ENCODE measurements around the gene ZNF358.

The ZNF358 gene

DNA sequence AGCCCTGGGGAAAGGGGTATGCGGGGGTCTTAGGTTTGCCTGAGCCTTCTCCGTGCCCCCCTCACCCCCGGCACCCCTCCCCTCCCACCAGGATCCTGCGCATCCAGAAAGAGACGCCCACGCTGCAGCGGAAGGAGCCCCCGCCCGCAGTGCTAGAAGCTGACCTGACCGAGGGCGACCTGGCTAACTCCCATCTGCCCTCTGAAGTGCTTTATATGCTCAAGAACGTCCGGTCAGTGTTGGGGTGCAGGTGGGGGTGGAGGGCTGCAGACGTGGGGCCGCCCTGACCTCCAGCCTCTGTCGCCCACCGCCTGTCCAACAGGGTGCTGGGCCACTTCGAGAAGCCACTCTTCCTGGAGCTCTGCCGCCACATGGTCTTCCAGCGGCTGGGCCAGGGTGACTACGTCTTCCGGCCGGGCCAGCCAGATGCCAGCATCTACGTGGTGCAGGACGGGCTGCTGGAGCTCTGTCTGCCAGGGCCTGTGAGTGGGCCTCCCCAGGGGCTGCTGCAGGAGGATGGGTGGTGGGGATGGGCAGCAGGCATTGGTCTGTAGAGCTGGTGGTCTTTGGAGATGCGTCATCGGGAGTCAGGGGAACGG lies 24.0 kb downstream of the ZNF358 start:
- no peak for DNase-seq

DNA sequence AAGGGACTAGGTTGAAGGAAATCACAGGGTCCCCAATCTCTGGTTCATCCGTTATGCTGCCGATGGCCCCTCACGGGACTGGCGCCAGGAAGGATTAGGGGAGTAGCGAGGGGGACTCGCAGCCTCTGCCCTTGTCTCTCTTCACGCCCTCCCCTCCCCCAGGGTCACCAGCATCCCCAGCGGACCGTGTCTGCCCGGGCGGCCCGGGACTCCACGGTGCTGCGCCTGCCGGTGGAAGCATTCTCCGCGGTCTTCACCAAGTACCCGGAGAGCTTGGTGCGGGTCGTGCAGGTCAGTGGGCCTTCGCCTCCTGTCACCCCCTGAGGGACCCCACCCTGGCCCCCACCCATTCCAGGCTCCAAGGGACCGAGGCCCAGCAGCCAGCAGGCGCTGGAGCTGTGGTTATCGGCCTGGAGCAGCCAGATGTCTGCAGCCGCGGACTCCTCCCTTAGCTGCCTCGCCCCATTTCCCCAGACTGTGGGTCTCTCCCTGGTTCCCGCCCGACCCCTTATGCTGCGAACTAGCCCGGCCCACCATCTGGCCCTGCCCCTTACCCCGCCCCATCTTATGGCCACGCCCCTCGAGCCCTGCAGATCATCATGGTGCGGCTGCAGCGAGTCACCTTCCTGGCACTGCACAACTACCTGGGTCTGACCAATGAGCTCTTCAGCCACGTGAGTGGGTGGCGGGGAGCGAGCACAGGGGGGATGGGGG lies 25.0 kb downstream of the ZNF358 start:
- no peak for DNase-seq

- DNase-seq = no peak
Measured at GRCh38 chr19:7541475-7541824, 25.5 kb downstream of the ZNF358 start.

GRCh38 chr19:7541828-7542443 lies 26.0 kb downstream of the ZNF358 start:
- no peak for DNase-seq

- no peak for DNase-seq
Measured at GRCh38 chr19:7542556-7543348, 26.8 kb downstream of the ZNF358 start.

DNA sequence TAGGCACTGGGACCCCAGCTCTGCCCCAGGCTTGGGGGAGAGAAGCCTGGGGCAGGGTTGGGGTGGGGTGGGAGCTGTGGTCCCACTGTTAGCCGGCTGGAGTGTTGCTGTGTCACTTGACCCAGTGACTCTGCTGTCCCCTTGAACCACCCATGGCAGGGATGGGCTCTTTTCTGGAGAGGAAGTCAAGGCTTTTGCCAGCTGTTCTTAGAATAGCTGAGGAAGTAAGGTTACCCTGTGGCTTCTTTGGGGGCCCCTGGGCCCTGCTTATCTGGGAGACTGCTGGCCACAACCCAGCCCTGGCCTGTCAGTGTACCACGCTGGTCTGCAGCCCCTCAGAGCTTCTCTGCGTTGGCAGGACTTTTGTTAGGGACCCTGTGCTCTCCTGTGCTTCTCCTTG lies 28.7 kb downstream of the ZNF358 start:
- DNase-seq = no peak

GRCh38 chr19:7545300-7545699 lies 29.4 kb downstream of the ZNF358 start:
- no peak for DNase-seq

DNA sequence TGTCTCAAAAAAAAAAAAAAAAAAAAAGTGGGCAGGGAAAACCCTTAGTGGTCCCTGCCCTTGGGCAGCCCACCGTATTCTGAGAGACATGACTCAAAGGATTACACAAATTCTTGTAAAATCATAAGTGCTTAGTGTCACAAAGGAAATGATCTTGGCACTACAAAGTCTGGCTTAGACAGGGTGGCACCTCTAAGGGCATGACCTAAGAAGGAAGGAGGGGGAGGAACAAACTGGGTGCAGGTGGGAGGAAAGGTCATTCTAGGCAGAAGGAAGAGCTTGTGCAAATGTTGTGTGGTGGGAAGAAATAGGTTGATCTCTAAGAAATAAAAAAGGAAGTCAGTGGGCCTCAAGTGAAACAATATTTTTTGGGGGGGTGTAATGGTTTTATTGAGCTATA lies 30.0 kb downstream of the ZNF358 start:
- DNase-seq = no peak

- no peak for DNase-seq
Measured at GRCh38 chr19:7547159-7547558, 31.3 kb downstream of the ZNF358 start.

GRCh38 chr19:7549429-7550148 lies 33.7 kb downstream of the ZNF358 start:
- DNase-seq = no peak

GRCh38 chr19:7550169-7550770 lies 34.4 kb downstream of the ZNF358 start:
- no peak for DNase-seq

GRCh38 chr19:7550987-7551761 lies 35.3 kb downstream of the ZNF358 start:
- DNase-seq = peak; percentile 22

DNA sequence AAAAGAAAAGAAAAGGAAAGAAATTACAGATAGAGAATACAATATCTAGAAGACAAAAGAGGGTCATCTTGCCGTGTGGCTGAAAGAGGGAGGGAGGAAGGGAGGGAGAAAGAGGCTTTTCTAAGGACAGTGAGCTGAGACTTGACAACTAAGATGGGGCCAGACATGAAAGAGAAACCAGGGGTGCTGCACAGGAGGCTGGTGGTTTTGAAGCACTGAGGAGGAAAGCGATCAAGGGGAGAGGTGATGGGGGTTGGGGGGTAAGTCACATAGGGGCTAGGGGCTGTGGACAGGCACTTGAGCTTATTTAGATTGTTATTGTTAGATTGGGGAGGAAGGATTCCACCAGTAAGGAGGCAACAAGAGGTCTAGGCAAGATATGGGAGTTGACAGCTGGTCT lies 36.9 kb downstream of the ZNF358 start:
- no peak for DNase-seq

DNA sequence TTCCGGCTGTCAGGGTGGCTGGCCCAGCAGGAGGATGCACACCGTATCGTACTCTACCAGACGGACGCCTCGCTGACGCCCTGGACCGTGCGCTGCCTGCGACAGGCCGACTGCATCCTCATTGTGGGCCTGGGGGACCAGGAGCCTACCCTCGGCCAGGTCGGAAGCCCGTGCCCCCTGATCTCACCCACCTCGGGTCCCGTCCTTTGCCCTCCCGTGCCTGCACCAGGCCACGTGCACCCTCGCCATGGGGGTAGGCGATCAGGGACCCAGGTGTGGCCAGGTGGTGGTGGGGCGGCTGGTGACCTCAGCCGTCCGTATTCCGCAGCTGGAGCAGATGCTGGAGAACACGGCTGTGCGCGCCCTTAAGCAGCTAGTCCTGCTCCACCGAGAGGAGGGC lies 38.7 kb downstream of the ZNF358 start:
- DNase-seq = no peak

DNA sequence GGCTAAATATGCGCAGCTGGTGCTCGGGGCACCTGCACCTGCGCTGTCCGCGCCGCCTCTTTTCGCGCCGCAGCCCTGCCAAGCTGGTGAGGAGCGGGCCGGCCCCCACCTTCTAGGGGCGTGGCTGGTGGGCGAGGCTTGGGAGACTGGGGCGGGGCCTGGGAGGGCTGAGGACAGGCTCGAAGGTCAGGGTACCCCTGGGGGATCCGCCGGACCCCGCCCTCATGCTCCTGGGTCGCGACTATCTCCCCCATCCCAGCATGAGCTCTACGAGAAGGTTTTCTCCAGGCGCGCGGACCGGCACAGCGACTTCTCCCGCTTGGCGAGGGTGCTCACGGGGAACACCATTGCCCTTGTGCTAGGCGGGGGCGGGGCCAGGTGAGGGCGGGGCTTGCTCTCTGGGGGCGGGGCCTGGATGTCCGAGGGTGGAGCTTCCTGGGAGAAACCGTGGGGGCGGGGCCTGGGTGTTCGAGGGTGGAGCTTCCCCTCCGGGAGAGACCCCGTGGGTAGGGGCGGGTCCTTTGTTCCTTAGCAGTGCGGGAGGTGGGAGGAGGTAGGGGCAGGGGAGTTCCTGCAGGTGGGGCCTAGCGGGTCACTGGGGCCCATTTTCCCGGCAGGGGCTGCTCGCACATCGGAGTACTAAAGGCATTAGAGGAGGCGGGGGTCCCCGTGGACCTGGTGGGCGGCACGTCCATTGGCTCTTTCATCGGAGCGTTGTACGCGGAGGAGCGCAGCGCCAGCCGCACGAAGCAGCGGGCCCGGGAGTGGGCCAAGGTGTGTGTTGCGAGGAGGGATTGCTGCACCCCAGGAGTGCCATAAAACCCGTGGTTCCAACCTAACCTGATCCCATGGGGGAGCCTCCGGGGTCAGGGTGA lies 39.3 kb downstream of the ZNF358 start:
- DNase-seq = no peak

DNA sequence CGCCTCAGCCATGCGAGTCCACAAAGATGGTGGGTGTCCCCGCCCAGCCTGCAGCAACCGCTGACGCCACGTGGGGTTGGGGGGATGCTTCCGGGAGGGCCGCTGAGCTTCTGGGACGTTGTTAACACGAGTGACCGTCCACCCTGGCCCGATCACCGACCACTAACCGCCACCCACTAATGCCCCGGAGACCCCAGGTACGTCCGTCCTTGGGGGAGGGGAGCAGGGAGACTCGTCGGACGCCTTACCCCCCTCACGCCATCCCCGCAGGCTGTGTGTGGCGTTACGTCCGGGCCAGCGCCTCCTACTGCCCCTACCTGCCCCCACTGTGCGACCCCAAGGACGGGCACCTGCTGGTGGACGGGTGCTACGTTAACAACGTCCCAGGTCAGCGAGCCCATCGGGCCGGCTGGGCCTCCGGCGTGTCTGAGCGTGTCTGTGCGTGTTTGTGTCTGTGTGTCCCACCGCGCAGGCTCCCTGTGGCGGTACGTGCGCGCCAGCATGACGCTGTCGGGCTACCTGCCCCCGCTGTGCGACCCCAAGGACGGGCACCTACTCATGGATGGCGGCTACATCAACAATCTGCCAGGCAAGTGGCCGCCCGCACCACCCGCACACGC lies 40.9 kb downstream of the ZNF358 start:
- DNase-seq = no peak

- DNase-seq = no peak
Measured at GRCh38 chr19:7558667-7559066, 42.8 kb downstream of the ZNF358 start.

DNA sequence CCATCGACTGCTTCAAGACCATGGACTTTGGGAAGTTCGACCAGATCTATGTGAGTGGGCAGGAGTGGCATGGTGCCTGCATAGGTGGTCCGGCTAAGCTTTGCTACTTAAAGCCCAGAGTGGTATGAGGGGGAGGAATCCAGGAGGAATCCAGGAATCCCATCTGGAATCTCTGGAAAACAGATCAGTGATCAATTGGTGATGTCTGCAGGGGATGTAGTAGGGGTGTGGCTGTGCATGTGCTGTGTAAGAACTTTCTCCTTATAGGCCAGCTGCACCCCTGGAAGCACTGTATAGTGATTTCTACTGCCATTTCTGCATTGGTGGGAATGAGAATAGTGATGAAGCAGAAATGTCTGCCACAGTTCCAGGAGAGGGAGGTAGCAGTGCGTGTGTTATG lies 43.2 kb downstream of the ZNF358 start:
- DNase-seq = no peak

DNA sequence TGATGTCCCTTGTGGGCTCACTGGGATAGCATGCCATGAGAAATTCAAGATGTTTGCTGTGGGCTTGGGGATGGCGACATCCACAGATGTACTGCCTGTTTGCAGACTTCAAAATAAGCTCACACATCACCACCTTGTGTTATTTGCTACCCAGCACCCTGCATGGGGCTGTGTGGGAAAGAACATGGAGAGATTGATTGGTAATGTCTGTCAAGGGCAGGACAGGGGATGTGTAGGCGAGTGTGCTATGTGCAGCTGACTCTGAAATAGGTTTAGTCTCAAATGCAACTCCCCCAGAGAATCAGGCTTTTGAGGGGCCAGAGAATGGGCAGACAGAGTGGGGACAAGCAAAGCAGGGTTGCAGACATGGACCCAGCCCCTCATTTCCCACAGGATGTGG lies 44.4 kb downstream of the ZNF358 start:
- DNase-seq = no peak

- DNase-seq = no peak
Measured at GRCh38 chr19:7561325-7561724, 45.4 kb downstream of the ZNF358 start.

Measured in NCI-H524 treated with DMSO at 0.1 percent for 48 hours (cell line).